HepG2 (cell line): ENCODE measurements around the gene WDR81.

Experiments used
- RELA ChIP-seq: sonication (generic); formaldehyde crosslinking; IDR thresholded peaks from 2 replicates; pipeline ENCODE4 v1.4.0; 2020; ENCODE audit warnings: missing genetic modification reagents
- ZNF160 ChIP-seq: sonication (generic); formaldehyde crosslinking; IDR thresholded peaks from 2 replicates; pipeline ENCODE4 v1.8.0; 2022; ENCODE audit warnings: mild to moderate bottlenecking, inconsistent platforms, missing genetic modification reagents

DNA sequence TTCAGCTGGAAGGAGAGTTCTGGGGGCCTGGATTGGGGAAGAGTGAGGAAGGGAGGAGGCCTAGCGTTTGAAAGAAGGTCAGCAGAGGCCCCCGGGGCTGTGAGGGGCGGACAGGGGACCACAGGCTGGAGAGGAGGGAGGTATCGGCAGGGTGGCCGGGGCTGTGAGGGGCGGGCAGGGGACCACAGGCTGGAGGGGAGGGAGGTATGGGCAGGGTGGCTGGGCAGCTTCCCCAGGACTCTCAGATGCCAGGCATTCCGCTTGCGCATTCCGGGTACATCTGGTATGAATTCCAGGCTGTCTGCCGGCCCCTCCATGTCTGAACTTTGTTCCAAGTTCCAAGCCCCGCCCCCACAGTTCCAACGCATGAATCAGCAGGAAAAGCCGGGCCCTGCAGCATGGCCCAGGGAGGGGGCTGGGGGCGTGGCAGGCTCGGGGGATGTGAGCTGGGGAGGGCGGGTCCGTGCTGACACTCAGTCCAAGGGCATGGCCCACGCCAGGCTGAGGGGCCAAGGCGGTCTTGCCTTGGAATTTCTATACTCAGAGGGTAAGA, 10.0 kb upstream of the WDR81 start:
- TF ChIP-seq RELA: no peak
- peak; percentile 12; the same call in 1 of the 2 replicates for TF ChIP-seq ZNF160 (CRISPR knock-in tag)
